Thoracic aorta (tissue), 2 donors: ENCODE measurements around the gene SHOC2. TPM values are rescaled to one million over a fixed set of nuclear protein-coding genes. Genes with fewer than 3 reads are reported as not detected.

Experiments
- ATAC-seq: fragments of 150-250 bp; one replicate; pipeline ENCODE4 v1.8.0; 2017; ENCODE audit warnings: low read depth; ENCODE audit not compliant: insufficient number of reproducible peaks, low FRiP score
- DNase-seq: peaks from one replicate; pipeline ENCODE4 v3.0.0-alpha.2; 2020; ENCODE audit warnings: low spot score
- H3K27ac ChIP-seq, 2 donors: fragments of 200-600 bp; sonication (generic); 1 replicate in 1 of 2; 2 replicates in 1 of 2; pipeline ENCODE4 v1.5.1; 2016; ENCODE audit warnings: mild to moderate bottlenecking in 2 of 2, moderate library complexity in 2 of 2
- H3K27me3 ChIP-seq: fragments of 200-600 bp; sonication (generic); replicated peaks from 2 replicates; pipeline ENCODE4 v1.6.0; 2016; ENCODE audit warnings: mild to moderate bottlenecking; ENCODE audit not compliant: insufficient read depth
- H3K36me3 ChIP-seq: fragments of 200-600 bp; sonication (generic); one replicate; pipeline ENCODE4 v1.5.1; 2016
- H3K4me1 ChIP-seq, 2 donors: fragments of 200-600 bp; sonication (generic); 1 replicate in 1 of 2; 2 replicates in 1 of 2; pipeline versions ENCODE4 v1.5.1 to v1.6.0; 2016; ENCODE audit warnings: low read depth in 2 of 2, mild to moderate bottlenecking in 1 of 2; ENCODE audit not compliant: control insufficient read depth in 1 of 2
- H3K4me3 ChIP-seq: fragments of 200-600 bp; sonication (generic); 2 replicates; pipeline ENCODE4 v1.5.1; 2016; ENCODE audit warnings: mild to moderate bottlenecking
- H3K9me3 ChIP-seq: fragments of 200-600 bp; sonication (generic); 2 replicates; pipeline ENCODE4 v1.5.1; 2016
- total RNA-seq, 2 donors: library from RNA; depleted of rRNA; stranded (reverse); fragments of >200 nt; gene quantifications; one replicate each; pipeline versions ENCODE4 v1.1.0 to v1.2.3, GENCODE V29; 2016
- TF ChIP-seq, protein P1 (sequence below): fragments of 200-600 bp; sonication (generic); IDR thresholded peaks from one replicate; pipeline ENCODE4 v1.5.1; 2019; ENCODE audit warnings: antibody characterized with exemption

The SHOC2 gene
- total RNA-seq, 2 donors from 2014 or later, result 41.6 to 115 TPM

DNA sequence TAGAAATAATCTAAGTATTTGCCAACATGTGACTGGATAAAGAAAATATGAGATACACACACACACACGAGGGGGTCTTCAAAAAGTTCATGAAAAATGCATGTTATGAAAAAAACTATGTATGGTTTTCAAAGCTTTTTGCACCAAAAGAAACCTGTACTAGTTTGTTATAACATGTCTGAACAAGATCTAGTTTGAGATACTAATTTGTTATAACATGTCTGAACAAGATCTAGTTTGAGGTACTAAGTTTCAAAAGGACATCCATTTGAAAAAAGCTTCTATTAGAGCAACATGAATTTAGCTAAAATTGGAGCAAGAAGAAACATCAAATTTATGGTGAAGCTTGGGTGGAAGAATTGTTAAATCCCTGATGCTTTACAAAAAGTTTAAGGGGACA, 137.6 kb downstream of the SHOC2 start:
- H3K27me3 ChIP-seq, result no peaks in the 10 kb centered on the region
- H3K36me3 ChIP-seq, result no peaks in the 10 kb centered on the region
- H3K27ac ChIP-seq, result no peak overlapping the region
- no peak for DNase-seq
- no peaks in the 10 kb centered on the region for H3K9me3 ChIP-seq
- ATAC-seq, result no peak
- no peaks in the 10 kb centered on the region for H3K4me1 ChIP-seq
- H3K4me3 ChIP-seq, result no peak overlapping the region
- TF ChIP-seq, protein P1, sequence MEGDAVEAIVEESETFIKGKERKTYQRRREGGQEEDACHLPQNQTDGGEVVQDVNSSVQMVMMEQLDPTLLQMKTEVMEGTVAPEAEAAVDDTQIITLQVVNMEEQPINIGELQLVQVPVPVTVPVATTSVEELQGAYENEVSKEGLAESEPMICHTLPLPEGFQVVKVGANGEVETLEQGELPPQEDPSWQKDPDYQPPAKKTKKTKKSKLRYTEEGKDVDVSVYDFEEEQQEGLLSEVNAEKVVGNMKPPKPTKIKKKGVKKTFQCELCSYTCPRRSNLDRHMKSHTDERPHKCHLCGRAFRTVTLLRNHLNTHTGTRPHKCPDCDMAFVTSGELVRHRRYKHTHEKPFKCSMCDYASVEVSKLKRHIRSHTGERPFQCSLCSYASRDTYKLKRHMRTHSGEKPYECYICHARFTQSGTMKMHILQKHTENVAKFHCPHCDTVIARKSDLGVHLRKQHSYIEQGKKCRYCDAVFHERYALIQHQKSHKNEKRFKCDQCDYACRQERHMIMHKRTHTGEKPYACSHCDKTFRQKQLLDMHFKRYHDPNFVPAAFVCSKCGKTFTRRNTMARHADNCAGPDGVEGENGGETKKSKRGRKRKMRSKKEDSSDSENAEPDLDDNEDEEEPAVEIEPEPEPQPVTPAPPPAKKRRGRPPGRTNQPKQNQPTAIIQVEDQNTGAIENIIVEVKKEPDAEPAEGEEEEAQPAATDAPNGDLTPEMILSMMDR, result no peak

Other genes starting within 250 kb of the SHOC2 start
- 10 to 100 TPM; 53.5 to 91.3 TPM for gene PDCD4, start 47.7 kb upstream of the SHOC2 start, total RNA-seq
- gene BBIP1, start 424 bp upstream of the SHOC2 start, total RNA-seq, result 10 to 100 TPM; 19.0 to 33.2 TPM
- 1 to 10 TPM; 6.5 to 6.9 TPM for gene ADRA2A, start 157.4 kb downstream of the SHOC2 start, total RNA-seq